Pancreas (tissue), 10 donors: ENCODE results near the gene SUPT3H. TPM values are rescaled to one million over a fixed set of nuclear protein-coding genes. Genes with fewer than 3 reads are reported as not detected.

ENCODE experiments used
- ATAC-seq, 4 donors: fragments of 200-7000 bp; cut with Tn5 transposase; one replicate each; pipeline versions ENCODE4 v1.8.0 to v1.9.1; 2020; ENCODE audit warnings: mild to moderate bottlenecking in 4 of 4, moderate library complexity in 4 of 4
- DNase-seq, 6 donors: peaks; one replicate each; pipeline ENCODE4 v3.0.0-alpha.2; 2020
- FAIRE-seq: peaks from 2 replicates; lab custom pipeline; 2012; peaks lifted over from hg19 to GRCh38; lab: Jason Lieb, UNC
- H3K27ac ChIP-seq, 4 donors: fragments of 200-600 bp; sonication (generic); 1 replicate in 3 of 4; 2 replicates in 1 of 4; pipeline versions ENCODE4 v1.5.0 to v1.8.0; 2020
- H3K27me3 ChIP-seq, 4 donors: fragments of 200-600 bp; one replicate each; pipeline ENCODE4 v1.8.0; 2021
- H3K36me3 ChIP-seq, 3 donors: fragments of 200-600 bp; sonication (generic) in 1 of 3; one replicate each; pipeline versions ENCODE4 v1.5.0 to v1.8.0; 2020 to 2021
- H3K4me1 ChIP-seq, 3 donors: fragments of 200-600 bp; one replicate each; pipeline ENCODE4 v1.8.0; 2021
- H3K4me3 ChIP-seq, 4 donors: fragments of 200-600 bp; sonication (generic) in 2 of 4; one replicate each; pipeline versions ENCODE4 v1.5.0 to v1.8.0; 2020 to 2021
- H3K9me3 ChIP-seq, 4 donors: fragments of 200-600 bp; one replicate each; pipeline ENCODE4 v1.8.0; 2021
- CTCF ChIP-seq, 4 donors: fragments of 200-600 bp; sonication (generic) in 3 of 4; IDR thresholded peaks; one replicate each; pipeline versions ENCODE4 v1.5.0 to v1.8.0; 2021; ENCODE audit warnings: antibody characterized with exemption in 4 of 4
- WGBS, 2 donors: extraction: QIAGEN DNeasy Blood & Tissue Kit; methylation state at CpG; one replicate each; pipeline ENCODE4 v1.1.7; 2013; 5-methylcytosine and 5-hydroxymethylcytosine counted together
- intact Hi-C, 3 donors: fragments of 100-400 bp; cut with DNase I; formaldehyde crosslinking; loops; one replicate each; pipeline versions ENCODE4 v1.11.1 to v1.14.2; 2022
- polyA plus RNA-seq, 2 donors: library from polyadenylated mRNA; stranded (reverse); fragments of 200-250 nt; gene quantifications; one replicate each; pipeline ENCODE4 v1.2.3, GENCODE V29; 2013
- total RNA-seq, 6 donors: library from RNA; stranded (reverse); fragmentation: NEBNext Ultra II Directional in 4 of 6; extraction: Animal tissue kit (Norgen Biotek cat#: 25700) in 4 of 6; gene quantifications; one replicate each; pipeline versions ENCODE4 v1.2.1 to v1.2.4, GENCODE V29; 2021 to 2023
- donor health status: healthy with polysubstance abuse.
- donor health status: DM: no; HTN: no; CAD: no; lungs with moderate emphysema.
- donor health status: DM: no; HTN: no; CAD: no.
- donor health status: control.
- donor health status: control.
- donor health status: Bipolar disorder and iron deficiency.
- donor health status: DM: yes; HTN: yes; CAD: no.
- donor health status: DM: no; HTN: no; CAD: no.
- donor health status: DM: no; HTN: no; CAD: no.
- donor health status: DM: yes; HTN: yes; CAD: no.

SUPT3H gene
- total and polyA plus RNA-seq, 8 donors = 3.6 to 8.0 (median 5.3) TPM

GRCh38 chr6:44804546-44805159 lies 573.1 kb downstream of the SUPT3H start:
- TF ChIP-seq CTCF (IDR thresholded peaks at IDR 0.05) = no peak
- FAIRE-seq (no peak), ATAC-seq (no peak), DNase-seq (no peak)
- Histone ChIP-seq H3K4me1 (peaks cover 0 to 11% (median 5%) of the 10 kb centered on the region in 3 donors), H3K9me3 (no peaks in the 10 kb centered on the region), H3K4me3 (no peak overlapping the region), H3K27me3 (no peaks in the 10 kb centered on the region), H3K36me3 (no peaks in the 10 kb centered on the region), H3K27ac (no peak overlapping the region)
- intact Hi-C loops = no loop called here
- 71 to 73% methylated on average over 4 of the region's 4 CpGs for WGBS, 2 donors

- no peak overlapping the region for H3K4me3 ChIP-seq
- intact Hi-C loops = no loop called here
- 77 to 81% methylated on average over 5 of the region's 5 CpGs for WGBS, 2 donors
- H3K27me3 ChIP-seq = no peaks in the 10 kb centered on the region
- H3K36me3 ChIP-seq = no peaks in the 10 kb centered on the region
- no peak for ATAC-seq
- H3K4me1 ChIP-seq = peaks cover 0 to 14% (median 5%) of the 10 kb centered on the region in 3 donors
- TF ChIP-seq CTCF (IDR thresholded peaks at IDR 0.05) = no peak
- no peak overlapping the region for H3K27ac ChIP-seq
- DNase-seq = no peak
- no peaks in the 10 kb centered on the region for H3K9me3 ChIP-seq
- no peak for FAIRE-seq
Observed at GRCh38 chr6:44804016-44804415, 573.7 kb downstream of the SUPT3H start.

- DNase-seq = no peak
- Histone ChIP-seq H3K36me3 (no peaks in the 10 kb centered on the region), H3K9me3 (no peaks in the 10 kb centered on the region), H3K4me1 (peaks cover 0 to 14% (median 5%) of the 10 kb centered on the region in 3 donors), H3K27me3 (no peaks in the 10 kb centered on the region), H3K4me3 (no peak overlapping the region), H3K27ac (no peak overlapping the region)
- peak; percentile 7 to 32 (median 16) for ATAC-seq
- no peak for TF ChIP-seq CTCF (IDR thresholded peaks at IDR 0.05)
- no peak for FAIRE-seq
- intact Hi-C loops = no loop called here
- WGBS, 2 donors = 68 to 73% methylated on average over 8 of the region's 8 CpGs
Observed at GRCh38 chr6:44800784-44801592, 576.7 kb downstream of the SUPT3H start.

GRCh38 chr6:44800171-44800783 lies 577.5 kb downstream of the SUPT3H start:
- FAIRE-seq = no peak
- Histone ChIP-seq H3K9me3 (no peaks in the 10 kb centered on the region), H3K36me3 (no peaks in the 10 kb centered on the region), H3K4me1 (peaks cover 0 to 14% (median 5%) of the 10 kb centered on the region in 3 donors), H3K4me3 (no peak overlapping the region), H3K27me3 (no peaks in the 10 kb centered on the region), H3K27ac (peak overlapping the region in 1 of 4 donors; percentile 38)
- 3 to 5% methylated on average over 8 of the region's 8 CpGs for WGBS, 2 donors
- peak in 3 of 6 donors; percentile 38 to 53 (median 39) for DNase-seq
- peak; percentile 82 to 92 (median 89) for ATAC-seq
- intact Hi-C loops = no loop called here
- TF ChIP-seq CTCF (IDR thresholded peaks at IDR 0.05) = no peak
